ENCODE results near the gene PDCD7.
A peak's percentile ranks its signal among the peaks of the same experiment; 100 is the strongest.
"Not testable (repeated sequence)": the region's sequence is repeated elsewhere in the genome, so short reads cannot be mapped to it uniquely, and the experiment has no call there.

The PDCD7 gene

GRCh38 chr15:65115086-65115485 lies 18.5 kb downstream of the PDCD7 start, which contains the start of gene UBAP1L:
Gene UBAP1L, minus strand, starts transcription at chr15:65115200. Its CDS starts 8,985 bp downstream, at chr15:65106215.
- no peak for DNase-seq

- no peak for DNase-seq
Observed at GRCh38 chr15:65110676-65111292, 22.8 kb downstream of the PDCD7 start.

GRCh38 chr15:65106011-65106590 lies 27.5 kb downstream of the PDCD7 start:
- no peak for DNase-seq

GRCh38 chr15:65105038-65105437 lies 28.6 kb downstream of the PDCD7 start:
- no peak for DNase-seq

- DNase-seq: no peak
Observed at GRCh38 chr15:65102912-65103311, 30.7 kb downstream of the PDCD7 start.

- DNase-seq: no peak
Observed at GRCh38 chr15:65101891-65102708, 31.5 kb downstream of the PDCD7 start.

- DNase-seq: peak; percentile 38 to 44
Observed at GRCh38 chr15:65101411-65101890, 32.2 kb downstream of the PDCD7 start.

- no peak for DNase-seq
Observed at GRCh38 chr15:65100442-65100841, 33.2 kb downstream of the PDCD7 start.

- not testable (repeated sequence) for DNase-seq
Observed at GRCh38 chr15:65099801-65100200, 33.8 kb downstream of the PDCD7 start.

- no peak for DNase-seq
Observed at GRCh38 chr15:65099336-65099735, 34.3 kb downstream of the PDCD7 start.

- DNase-seq: no peak
Observed at GRCh38 chr15:65097651-65098263, 35.9 kb downstream of the PDCD7 start.

- DNase-seq: no peak
Observed at GRCh38 chr15:65096481-65097385, 36.9 kb downstream of the PDCD7 start.

GRCh38 chr15:65095747-65096104 lies 37.9 kb downstream of the PDCD7 start:
- DNase-seq: no peak

- no peak for DNase-seq
Observed at GRCh38 chr15:65095011-65095746, 38.4 kb downstream of the PDCD7 start.

- DNase-seq: no peak
Observed at GRCh38 chr15:65094294-65094995, 39.2 kb downstream of the PDCD7 start.

GRCh38 chr15:65093793-65094170 lies 39.8 kb downstream of the PDCD7 start:
- DNase-seq: not testable (repeated sequence)

- DNase-seq: no peak
Observed at GRCh38 chr15:65092911-65093792, 40.5 kb downstream of the PDCD7 start.

- DNase-seq: no peak
Observed at GRCh38 chr15:65091946-65092770, 41.5 kb downstream of the PDCD7 start.
